ENCODE measurements around the gene NNT.

Gene NNT

GRCh38 chr5:43701227-43701626 lies 98.2 kb downstream of the NNT start:
- H4K20me1 ChIP-seq (ENCODE audit: insufficient read depth, low read length, poor library complexity, severe bottlenecking) = no peaks in the 10 kb centered on the region
- no peak overlapping the region for H2AFZ ChIP-seq (ENCODE audit: low read length)
- H3K4me3 ChIP-seq (ENCODE audit: low read length, poor library complexity, severe bottlenecking) = no peak overlapping the region
- peaks cover 3% of the 10 kb centered on the region; the same call in 1 of the 2 replicates for H3K9me3 ChIP-seq (ENCODE audit: insufficient read depth, low read depth, low read length)
- peaks cover 17% of the 10 kb centered on the region; the same call in 1 of the 2 replicates for H3K79me2 ChIP-seq (ENCODE audit: insufficient read depth, low read length)
- H3K4me2 ChIP-seq (ENCODE audit: low read depth, low read length, poor library complexity, severe bottlenecking) = no peak overlapping the region
- no peaks in the 10 kb centered on the region for H3F3A ChIP-seq (ENCODE audit: low read depth)
- H3K9ac ChIP-seq (ENCODE audit: low read depth, low read length, poor library complexity, severe bottlenecking) = no peak overlapping the region
- no peaks in the 10 kb centered on the region for H3K9me2 ChIP-seq (replicated peaks; ENCODE audit: low read depth, low read length)
- H3K4me1 ChIP-seq (ENCODE audit: insufficient read depth, low read length, poor library complexity, severe bottlenecking) = peaks cover 3% of the 10 kb centered on the region
- no peak for TF ChIP-seq EZH2phosphoT487 (IDR thresholded peaks at IDR 0.05; ENCODE audit: borderline replicate concordance)
- no peak for TF ChIP-seq CTCF (conservative IDR thresholded peaks at IDR 0.05; ENCODE audit: low read length)
- no peaks in the 10 kb centered on the region for H3K27me3 ChIP-seq (ENCODE audit: insufficient read depth, low read length, poor library complexity, severe bottlenecking)
- peaks cover 61% of the 10 kb centered on the region; the same call in 1 of the 2 replicates for H3K36me3 ChIP-seq (ENCODE audit: insufficient read depth, low read length)

- Histone ChIP-seq H3K36me3 (ENCODE audit: insufficient read depth, low read length) (peaks cover 56% of the 10 kb centered on the region; the same call in 1 of the 2 replicates), H3K4me1 (ENCODE audit: insufficient read depth, low read length, poor library complexity, severe bottlenecking) (peaks cover 3% of the 10 kb centered on the region), H3K4me3 (ENCODE audit: low read length, poor library complexity, severe bottlenecking) (no peak overlapping the region), H3F3A (ENCODE audit: low read depth) (no peaks in the 10 kb centered on the region), H3K9ac (ENCODE audit: low read depth, low read length, poor library complexity, severe bottlenecking) (no peak overlapping the region), H2AFZ (ENCODE audit: low read length) (no peak overlapping the region), H3K27me3 (ENCODE audit: insufficient read depth, low read length, poor library complexity, severe bottlenecking) (no peaks in the 10 kb centered on the region), H3K4me2 (ENCODE audit: low read depth, low read length, poor library complexity, severe bottlenecking) (no peak overlapping the region), H3K9me2 (replicated peaks; ENCODE audit: low read depth, low read length) (no peaks in the 10 kb centered on the region), H4K20me1 (ENCODE audit: insufficient read depth, low read length, poor library complexity, severe bottlenecking) (no peaks in the 10 kb centered on the region), H3K79me2 (ENCODE audit: insufficient read depth, low read length) (peaks cover 14% of the 10 kb centered on the region; the same call in 1 of the 2 replicates), H3K9me3 (ENCODE audit: insufficient read depth, low read depth, low read length) (no peaks in the 10 kb centered on the region)
- no peak for TF ChIP-seq CTCF (conservative IDR thresholded peaks at IDR 0.05; ENCODE audit: low read length)
- no peak for TF ChIP-seq EZH2phosphoT487 (IDR thresholded peaks at IDR 0.05; ENCODE audit: borderline replicate concordance)
Measured at GRCh38 chr5:43702293-43702692, 99.3 kb downstream of the NNT start.

GRCh38 chr5:43702815-43703214 lies 99.8 kb downstream of the NNT start:
- no peak for TF ChIP-seq EZH2phosphoT487 (IDR thresholded peaks at IDR 0.05; ENCODE audit: borderline replicate concordance)
- TF ChIP-seq CTCF (conservative IDR thresholded peaks at IDR 0.05; ENCODE audit: low read length) = no peak
- Histone ChIP-seq H3K4me2 (ENCODE audit: low read depth, low read length, poor library complexity, severe bottlenecking) (no peak overlapping the region), H3F3A (ENCODE audit: low read depth) (no peaks in the 10 kb centered on the region), H3K4me3 (ENCODE audit: low read length, poor library complexity, severe bottlenecking) (no peak overlapping the region), H4K20me1 (ENCODE audit: insufficient read depth, low read length, poor library complexity, severe bottlenecking) (no peaks in the 10 kb centered on the region), H3K36me3 (ENCODE audit: insufficient read depth, low read length) (peaks cover 56% of the 10 kb centered on the region; the same call in 1 of the 2 replicates), H3K79me2 (ENCODE audit: insufficient read depth, low read length) (peaks cover 14% of the 10 kb centered on the region; the same call in 1 of the 2 replicates), H3K9me2 (replicated peaks; ENCODE audit: low read depth, low read length) (no peaks in the 10 kb centered on the region), H3K9me3 (ENCODE audit: insufficient read depth, low read depth, low read length) (no peaks in the 10 kb centered on the region), H3K4me1 (ENCODE audit: insufficient read depth, low read length, poor library complexity, severe bottlenecking) (peaks cover 3% of the 10 kb centered on the region), H3K27me3 (ENCODE audit: insufficient read depth, low read length, poor library complexity, severe bottlenecking) (no peaks in the 10 kb centered on the region), H3K9ac (ENCODE audit: low read depth, low read length, poor library complexity, severe bottlenecking) (no peak overlapping the region), H2AFZ (ENCODE audit: low read length) (no peak overlapping the region)

Measured in Loucy (cell line).